Activated T-helper 1 cell treated with Interleukin-2 at 50 U/mL for 16 hours (primary cell): ENCODE data around the gene FAM3D.

Experiments used
- DNase-seq: peaks from one replicate; pipeline ENCODE4 v3.0.0-alpha.2; 2020; ENCODE audit warnings: low read depth

The FAM3D gene

DNA sequence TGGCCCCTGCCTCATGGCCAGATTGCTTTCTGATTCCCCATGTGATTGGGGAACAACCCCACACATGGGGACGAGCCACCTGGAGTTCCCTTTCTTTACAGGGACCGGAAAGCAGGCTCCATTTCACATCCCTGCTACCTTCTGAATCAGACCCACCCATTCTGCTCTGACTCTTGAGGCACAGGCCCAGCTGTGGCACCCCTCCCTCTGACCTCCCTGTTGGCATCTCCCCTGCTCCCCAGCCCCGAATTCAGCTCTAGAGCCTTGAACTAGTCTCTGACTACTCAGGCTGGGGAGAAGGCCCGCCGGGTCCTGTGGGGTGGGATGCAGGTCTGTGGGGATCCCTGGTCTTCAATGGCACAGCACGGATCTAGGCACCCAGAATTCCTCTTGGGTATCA, 12.1 kb downstream of the FAM3D start:
- no peak for DNase-seq

DNA sequence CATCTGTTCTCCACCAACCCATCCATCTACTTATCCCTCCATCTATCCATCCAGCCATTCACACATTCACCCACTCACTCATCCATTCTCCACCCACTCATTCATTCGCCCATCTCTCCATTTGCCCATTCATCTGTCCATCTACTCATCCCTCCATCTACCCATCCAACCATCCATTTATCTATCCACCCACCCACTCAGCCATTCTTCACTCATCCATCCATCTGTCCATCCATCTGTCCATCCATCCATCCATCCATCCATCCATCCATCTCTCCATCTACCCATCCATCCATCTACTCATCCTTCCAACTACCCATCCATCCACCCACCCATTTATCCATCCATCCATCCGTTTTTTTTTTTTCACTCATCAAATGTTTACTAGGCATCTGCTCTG, 13.9 kb downstream of the FAM3D start:
- DNase-seq: no peak

DNA sequence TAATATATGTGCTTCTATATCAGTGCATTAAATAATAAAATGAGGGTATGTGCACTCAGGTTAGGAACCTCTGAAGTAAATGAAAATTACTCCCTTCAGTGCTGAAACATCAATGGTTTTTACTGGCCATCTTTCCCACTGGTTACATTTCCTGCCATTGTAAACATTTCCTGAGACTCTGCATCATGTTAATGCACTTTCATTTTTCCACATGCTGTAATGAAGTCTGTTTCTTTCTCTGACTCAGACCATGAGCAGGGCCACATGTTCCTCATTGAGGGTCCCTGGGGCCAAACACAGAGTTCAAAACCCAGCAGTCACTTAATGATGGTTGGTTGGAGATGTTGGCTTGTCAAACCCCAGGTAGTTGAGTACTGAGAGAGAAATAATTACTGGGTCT, 15.3 kb downstream of the FAM3D start:
- DNase-seq: no peak

DNA sequence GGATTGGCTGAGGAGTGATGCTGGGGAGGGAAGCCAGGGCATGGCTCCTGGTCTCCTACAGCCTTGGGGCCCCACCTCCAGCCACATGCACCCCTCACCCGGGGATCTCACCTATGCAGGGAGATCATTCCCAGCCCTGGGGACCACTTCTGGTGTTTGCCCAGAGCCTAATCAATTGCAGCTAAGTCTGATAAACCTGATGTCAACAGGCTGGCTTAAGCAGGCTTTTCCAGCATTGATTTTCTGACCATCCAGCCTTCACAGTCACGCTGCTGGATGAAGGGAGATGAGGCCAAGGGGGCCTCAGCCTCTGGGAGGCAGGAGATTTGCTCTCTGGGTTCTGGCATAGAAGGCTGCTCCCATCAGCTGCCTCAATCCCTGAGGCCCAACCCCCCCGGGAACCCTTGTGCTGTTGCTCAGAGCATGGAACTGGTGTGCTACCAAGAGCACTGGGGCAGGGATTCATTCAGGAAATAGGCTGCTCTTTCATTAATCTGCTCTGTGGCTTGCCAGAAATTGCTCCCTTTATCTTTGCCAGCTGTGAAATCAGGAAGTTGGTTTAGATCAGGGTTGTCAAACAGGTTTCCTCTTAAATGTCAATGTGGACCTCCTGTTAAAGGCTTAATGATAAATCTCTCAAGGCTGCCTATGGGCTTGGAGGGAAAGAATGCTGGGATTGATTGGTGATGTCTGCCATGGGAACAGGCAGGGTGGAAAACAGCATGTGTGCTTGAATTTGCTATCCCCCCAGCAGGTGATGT, 19.0 kb downstream of the FAM3D start:
- DNase-seq: no peak

DNA sequence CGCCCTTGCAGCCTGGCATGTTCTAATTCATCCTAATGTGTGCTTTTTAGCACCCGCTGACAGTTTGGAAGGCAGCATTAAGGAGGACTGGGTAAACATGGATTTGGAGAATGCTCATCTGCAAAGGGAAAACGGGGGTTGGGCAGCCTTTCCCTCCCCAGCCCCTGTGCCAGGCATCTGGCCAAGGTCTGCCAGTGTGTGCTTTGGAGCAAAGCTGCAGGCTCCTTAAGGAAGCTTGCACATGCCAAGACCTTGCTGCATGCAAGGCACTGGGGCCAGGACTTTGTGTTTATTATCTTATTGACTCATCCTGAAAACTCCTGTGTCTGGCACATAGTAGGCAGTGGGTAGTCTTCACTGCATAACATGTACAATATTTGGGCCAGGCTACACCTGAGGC, 20.1 kb downstream of the FAM3D start:
- no peak for DNase-seq

DNA sequence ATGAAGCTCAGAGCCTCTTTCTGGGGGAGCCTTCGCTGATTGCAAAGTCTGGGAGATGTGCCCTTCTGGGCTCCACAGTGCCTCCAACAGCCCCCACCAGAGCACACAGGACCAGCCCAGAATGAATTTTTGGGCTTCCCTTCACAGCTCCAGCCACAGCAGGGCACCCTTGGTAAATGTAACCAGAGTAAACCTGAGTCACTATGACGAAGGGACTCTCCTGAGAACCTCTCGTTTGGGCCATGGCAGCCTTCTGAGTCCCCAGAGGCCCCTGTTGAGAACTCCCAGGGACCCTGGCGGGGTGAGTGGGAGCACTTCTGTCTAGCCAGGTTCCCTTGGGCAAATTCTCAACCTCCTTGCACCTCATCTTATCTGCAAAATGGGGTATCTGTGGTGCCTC, 20.8 kb downstream of the FAM3D start:
- DNase-seq: no peak

DNA sequence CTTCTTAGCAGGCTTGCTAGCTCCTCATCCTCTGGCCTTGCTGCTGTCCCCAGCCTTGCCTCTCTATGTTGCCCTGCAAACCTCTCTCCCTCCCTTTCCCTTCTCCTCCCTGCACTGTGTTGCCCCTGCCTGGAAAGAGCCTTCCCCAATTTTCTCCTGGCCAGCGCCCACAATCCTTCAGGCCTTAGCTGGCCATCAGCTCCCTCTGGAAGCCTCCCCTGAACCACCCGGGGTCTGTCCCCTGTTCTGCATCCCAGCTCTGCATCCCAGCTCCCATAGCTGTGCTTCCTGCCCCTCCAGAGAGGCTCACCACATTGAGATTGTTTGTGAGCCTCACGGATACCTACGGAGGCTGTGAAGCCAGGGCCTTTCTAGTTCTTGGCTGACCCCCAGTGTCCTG, 23.7 kb downstream of the FAM3D start:
- no peak for DNase-seq

DNA sequence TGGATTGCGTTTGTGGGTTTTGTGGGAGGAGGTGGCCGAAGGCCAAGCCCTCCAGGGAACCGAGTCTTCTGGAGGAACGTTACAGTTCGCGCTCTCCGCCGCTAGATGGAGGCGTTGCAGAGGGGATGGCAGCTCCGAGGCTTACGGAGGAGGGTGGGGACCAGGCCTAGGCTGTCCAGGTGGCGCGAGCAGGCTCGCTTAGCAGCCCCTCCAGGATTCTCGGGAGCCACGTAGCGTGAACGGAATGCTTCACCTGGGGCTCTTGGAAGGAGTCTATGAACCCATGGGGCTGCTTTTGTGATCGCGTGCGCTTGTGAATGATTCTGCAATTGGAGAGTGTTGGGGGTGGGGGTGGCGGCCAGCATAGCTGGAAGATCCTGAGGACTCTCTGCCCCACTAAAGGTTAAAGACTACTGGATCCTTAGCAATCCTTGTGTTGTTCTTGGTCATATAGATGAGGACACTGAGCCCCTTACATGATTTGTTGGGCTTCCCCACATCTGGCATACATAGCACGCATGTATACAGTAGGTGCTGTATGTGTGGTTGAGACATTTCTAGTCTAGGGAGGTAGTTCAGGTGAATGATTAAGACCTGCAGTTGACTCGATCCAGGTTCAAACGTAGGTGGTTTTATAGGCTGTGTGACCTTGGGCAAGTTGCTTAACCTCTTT, 25.7 kb downstream of the FAM3D start:
- DNase-seq: no peak

DNA sequence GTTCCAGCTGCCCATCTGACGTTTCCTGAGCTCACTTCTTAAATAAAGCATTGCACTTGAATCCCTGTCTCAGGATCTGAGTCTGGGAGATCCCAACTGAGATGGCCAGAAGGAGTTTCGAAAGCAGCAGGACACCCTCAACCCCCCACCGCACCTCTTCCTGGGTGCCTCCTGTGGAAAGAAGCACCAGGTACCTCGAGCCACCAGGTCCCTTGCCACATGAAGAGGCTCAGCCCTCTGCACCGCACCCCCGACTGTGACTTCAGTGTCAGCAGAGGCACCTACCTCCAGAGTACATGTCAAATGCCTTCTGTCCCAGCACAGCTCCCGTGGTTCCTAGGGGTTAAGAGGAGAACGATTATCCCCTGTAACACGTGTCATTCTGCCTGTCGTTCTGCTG, 26.7 kb downstream of the FAM3D start:
- DNase-seq: no peak

DNA sequence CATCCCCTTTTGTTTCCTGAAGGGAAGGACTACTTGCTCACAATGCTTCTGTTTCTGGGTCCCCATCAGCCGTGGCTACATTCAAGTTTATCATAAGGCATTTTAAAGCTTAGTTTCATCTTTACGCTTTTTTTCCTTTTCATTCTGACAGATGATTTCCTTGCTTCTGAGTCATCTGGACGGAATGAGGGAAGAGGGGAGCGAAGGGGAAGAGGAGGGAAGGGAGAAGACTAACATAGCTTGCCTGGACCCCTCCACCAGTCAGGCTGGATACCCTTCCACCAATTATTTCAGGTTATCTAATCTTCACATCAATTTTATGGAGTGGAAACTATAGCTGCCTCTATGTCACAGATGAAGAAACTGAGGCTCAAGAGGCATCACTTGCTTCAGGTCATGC, 27.6 kb downstream of the FAM3D start:
- DNase-seq: no peak

DNA sequence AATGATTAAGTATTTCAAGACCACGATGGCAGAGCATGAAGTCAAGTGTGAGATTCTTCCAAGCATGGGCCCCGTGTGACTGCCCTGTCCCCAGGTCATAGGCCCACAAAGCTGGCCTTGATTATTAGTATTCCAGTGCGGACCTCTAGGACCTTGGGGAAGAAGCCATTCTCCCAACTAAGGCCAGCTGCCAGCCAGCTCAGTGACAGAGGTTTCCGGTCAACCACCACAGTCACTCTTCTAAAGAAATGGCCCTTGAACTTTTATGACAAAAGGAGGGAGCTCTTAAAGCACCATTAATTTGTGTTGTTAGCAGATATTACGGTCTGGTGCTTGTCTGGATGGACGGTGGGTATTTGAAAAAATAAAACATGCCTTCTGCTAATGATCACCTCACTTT, 28.0 kb downstream of the FAM3D start:
- DNase-seq: no peak

DNA sequence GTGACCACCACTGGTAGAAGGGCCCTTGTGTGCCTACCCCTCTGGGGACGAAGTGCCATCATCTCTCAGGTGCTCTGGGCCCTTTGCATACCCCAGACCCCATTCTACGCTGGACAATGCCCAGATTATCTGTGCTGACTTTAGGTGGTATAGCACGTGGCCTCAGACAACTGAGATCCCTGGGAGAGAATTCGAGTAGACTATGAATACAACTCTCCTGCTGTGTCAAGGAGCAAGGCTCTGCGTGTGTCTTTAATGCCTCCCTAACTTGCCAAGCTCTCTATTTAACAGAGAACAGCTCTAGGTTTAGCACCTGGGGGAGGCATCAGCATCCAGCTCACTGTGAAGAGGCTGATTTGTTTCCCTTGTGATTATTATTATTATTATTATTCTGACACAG, 29.1 kb downstream of the FAM3D start:
- DNase-seq: no peak

DNA sequence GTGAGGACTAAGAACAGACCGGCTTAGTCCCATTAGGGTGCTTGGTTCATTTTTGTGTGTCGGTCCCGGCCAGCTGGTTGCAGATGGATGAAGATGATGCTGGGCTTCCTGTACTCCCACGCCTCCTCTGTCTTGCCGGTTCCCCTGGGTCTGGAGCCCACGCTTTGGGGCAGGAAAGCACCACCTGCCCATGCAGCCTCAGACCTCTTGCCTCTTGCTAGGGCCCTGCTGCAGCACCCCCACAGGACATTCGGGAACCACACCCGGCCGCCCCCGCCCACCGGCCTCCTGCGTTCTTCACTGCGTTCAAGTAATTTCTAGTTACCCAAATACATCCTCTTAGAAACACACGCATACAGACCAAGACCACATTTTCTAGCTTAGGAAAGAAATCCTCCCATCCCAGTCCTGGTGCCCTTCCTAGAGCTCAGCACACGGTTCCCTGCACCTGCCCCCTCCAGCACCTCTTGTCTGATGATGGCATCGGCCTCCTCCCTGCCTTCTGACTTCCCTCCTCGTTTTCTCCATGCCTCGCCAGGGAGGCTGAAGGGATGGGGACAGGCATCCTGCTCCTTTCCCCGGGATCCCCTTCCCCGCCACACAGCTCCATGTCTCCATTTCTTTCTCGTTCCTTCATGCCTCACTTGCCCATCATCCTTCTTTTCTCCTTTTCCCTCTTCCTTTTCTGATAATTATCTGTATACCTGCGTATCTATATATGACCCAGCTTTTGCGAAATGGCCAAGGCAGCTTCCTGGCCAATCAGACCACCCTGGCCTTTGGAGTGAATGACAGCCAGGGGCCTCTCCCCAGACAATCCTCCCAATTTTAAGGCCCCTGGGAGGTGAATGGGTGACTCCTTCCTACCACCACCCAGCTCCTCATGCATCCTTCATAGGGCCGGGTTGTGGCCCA, 30.9 kb downstream of the FAM3D start:
- DNase-seq: no peak

DNA sequence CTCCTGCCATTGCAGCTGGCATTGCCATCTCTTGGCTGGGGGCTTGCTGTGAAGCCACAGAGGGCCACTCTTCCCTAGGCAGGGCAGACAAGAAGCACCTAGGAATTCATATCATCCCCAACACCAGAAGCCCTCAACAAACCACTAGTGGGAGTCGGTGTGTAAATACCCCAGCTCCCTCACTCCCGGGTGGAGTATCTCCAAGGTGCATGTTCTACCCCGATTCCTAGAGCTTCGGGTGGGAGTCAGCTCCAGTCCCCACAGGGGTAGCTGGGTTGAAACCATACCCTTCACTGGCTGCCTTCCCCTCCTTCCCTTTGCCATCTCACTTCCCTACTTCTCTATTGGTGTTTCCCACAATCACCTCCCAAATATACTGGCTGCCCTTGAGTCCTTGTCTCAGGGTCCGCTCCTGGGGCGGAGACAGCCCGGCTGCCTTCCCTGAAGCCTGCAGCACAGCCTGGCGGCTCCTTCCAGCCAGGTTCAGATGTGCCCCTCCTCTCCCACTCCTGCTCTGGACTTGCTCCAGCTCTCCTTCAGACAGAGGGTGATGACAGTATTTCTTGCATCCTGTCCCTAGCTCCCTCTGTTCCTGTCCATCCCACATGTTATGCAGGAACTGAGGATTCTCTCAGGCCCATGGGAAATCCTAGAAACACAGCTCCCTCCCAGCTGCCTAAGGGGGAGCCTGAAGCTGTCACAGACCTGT, 33.3 kb downstream of the FAM3D start:
- no peak for DNase-seq

DNA sequence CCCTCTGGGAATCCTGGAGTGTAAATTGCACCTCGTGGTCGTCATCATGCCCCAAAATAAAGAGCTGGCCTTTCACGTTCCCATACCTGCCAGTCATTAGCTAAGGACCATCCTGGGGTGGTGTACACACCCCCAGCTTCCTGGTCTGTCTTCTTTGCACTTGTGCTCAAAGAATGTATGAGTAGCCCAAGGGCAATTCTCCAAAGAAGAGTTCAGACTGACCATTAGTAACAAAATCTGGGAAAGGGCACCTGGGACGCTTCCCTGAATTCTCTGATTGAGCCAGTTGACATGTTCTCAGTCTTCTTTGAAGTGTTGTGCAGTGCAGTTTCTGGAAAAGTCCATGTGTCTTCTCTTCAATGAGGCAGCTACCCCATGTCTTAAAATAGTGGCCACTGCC, 34.8 kb downstream of the FAM3D start:
- no peak for DNase-seq

DNA sequence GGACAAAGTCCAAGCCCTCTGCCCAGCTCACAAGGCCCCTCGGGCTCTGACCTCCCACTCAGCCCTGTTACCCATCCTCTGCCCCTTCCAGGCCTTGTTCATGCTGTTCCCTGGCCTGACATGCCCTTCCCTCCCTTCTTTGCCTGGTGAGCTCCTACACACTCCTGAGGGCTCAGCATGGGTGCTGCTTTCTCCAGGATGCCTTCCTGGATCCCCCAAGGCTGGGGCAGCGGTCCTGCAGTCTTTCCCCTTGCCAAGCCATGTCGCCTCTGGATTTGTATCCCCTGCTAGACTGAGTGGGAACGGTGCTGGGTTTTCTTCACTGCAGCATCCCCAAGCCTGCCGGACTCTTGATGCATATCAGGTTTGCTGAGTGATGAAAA, 35.9 kb downstream of the FAM3D start:
- DNase-seq: no peak

DNA sequence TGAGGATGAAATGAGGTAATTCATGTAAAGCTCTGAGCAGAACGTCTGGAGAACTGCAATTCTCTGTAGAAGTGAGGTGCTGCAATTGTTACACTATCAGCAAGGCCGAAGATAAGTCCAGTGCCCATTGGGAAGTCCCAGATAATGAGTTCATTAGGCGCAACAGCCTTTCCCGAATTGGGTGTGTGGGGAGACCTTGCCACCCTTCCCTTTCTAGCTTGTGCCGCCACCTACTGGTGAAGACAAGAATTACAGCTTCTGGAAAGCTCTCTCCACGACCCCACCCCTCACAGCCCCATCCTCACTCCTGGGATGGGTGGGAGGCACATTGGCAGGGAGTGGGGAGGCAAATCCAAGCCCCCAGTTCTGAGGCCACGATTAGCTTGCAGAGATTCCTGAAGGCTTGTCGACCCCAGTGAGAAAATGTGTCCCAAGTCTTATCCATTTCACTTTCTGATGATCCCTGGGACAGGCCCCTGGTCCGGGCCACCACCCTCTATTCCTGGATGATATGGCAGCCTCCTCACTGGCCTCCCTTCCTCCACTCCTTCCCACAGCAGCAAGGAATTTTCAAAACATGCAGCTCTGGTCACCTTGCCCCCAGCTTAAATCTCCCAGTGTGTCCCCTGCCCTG, 36.4 kb downstream of the FAM3D start:
- peak; percentile 20 for DNase-seq

DNA sequence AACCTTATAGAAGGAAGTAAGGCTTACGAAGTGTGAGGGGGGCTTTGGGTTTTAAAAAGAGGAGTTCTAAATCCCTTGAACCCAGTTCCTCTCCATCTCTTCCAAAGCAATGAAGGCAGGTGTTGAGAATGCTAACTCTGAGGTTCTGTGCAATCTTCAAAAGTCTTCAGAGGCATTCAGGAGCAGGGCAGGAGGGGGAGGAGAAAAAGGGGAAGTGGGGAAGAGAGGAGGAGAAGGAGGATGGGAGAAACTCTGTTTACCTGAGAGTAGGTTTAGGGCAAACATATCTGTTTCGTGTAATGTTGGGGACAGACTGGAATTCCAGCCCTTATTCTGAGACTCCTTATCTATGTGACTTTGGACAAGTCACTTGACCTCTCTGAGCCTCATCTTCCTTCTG, 36.9 kb downstream of the FAM3D start:
- DNase-seq: no peak

DNA sequence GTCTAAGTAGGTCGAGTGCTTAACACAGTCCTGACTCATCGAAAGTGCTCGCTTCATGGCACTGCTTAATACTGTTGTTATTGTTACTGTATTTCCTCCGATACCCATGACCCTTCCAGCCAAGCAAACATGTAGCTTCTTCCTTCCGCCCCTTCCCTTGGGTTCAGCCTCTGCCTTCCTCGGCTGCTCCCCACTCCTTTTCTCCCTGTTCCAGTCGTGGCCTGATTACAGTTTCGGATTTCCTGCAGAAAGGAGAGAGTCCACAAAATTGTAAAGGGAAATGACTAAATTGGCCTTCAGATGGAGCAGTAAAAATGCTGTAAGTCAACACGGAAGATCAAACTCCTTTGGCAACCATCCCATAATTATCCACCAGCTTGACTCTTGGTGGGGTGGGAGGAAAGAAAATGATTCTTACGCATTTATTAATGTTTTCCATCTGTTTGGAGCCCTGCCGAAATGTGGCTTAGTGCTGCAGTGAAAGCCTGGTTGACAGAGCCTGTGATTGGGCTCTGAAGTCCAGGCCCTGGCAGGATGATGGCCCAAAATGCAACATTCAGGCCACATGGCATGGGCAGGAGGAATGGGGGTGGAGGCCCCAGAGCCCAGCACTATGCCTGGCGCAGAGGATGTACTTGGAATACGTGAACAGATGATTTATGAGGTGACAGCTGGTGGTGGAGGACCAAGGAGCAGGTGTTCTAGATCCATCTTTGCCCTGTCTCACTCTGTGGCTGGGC, 37.6 kb downstream of the FAM3D start:
- no peak for DNase-seq

DNA sequence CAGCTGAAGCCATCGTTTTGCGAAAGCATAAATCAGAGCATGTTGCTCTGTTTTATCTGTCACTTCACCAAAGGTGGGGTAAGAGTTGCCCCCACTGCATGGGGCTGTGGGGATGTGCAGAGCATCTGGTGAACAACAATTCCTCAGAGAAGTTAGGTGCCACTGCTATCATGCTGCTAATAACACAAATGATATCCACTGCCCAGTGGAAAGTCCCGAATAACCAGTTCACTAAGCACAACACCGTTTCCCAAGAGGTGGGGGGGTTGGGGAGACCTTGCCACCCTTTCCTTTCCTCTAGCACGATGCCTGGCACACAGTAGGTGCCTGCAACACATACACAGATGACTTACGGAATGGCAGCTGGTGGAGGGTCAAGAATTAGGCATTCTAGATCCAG, 38.6 kb downstream of the FAM3D start:
- no peak for DNase-seq

DNA sequence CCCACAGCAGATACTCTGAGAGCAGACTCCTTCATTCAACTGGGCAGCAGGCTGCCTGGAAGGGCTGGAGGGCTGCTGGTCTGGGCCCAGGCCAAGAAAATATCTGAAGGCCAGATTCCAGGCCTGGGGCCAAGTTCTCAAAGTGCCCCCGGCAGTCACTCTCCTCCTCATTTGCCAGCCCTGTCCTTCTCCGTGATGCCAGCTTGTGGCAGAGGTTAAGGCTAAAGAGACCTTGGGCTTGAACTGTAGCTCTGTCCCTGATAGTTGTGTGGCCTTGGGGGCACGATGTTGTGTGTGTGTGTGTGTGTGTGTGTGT, 39.0 kb downstream of the FAM3D start:
- no peak for DNase-seq
